Right cardiac atrium (tissue), 5 donors: Measurements from ENCODE around the gene SPAG8. TPM values are rescaled to one million over a fixed set of nuclear protein-coding genes. Genes with fewer than 3 reads are reported as not detected.

Experiments used
- ATAC-seq, 2 donors: fragments of 200-7000 bp; cut with Tn5 transposase; one replicate each; pipeline versions ENCODE4 v1.8.0 to v1.9.1; 2020; ENCODE audit warnings: moderate library complexity in 2 of 2, mild to moderate bottlenecking in 1 of 2
- DNase-seq, 3 donors: peaks; one replicate each; pipeline ENCODE4 v3.0.0-alpha.2; 2020
- H3K27ac ChIP-seq: one replicate; pipeline ENCODE4 v1.5.1; 2013; ENCODE audit warnings: mild to moderate bottlenecking, low read length, control low read depth, moderate library complexity
- H3K27me3 ChIP-seq: one replicate; pipeline ENCODE4 v1.6.1; 2013; ENCODE audit not compliant: control insufficient read depth, insufficient read depth
- H3K4me1 ChIP-seq: one replicate; pipeline ENCODE4 v1.6.1; 2013; ENCODE audit warnings: low read length; ENCODE audit not compliant: control insufficient read depth, insufficient read depth
- H3K4me3 ChIP-seq: one replicate; pipeline ENCODE4 v1.5.1; 2013; ENCODE audit warnings: low read length, control low read depth
- H3K9me3 ChIP-seq: one replicate; pipeline ENCODE4 v1.6.1; 2013; ENCODE audit warnings: low read length; ENCODE audit not compliant: control insufficient read depth
- WGBS: extraction: QIAGEN DNeasy Blood & Tissue Kit; methylation state at CpG from one replicate; pipeline ENCODE4 v1.1.7; 2013; 5-methylcytosine and 5-hydroxymethylcytosine counted together
- intact Hi-C, 4 donors: fragments of 100-400 bp; cut with DNase I; formaldehyde crosslinking; loops; one replicate each; pipeline versions ENCODE4 v1.11.0 to v1.14.0; 2022 to 2023
- polyA plus RNA-seq: library from polyadenylated mRNA; stranded (reverse); fragments of 200-250 nt; gene quantifications from one replicate; pipeline ENCODE4 v1.2.3, GENCODE V29; 2013
- total RNA-seq, 4 donors: library from RNA; stranded (reverse); fragmentation: NEBNext Ultra II Directional; extraction: Animal tissue kit (Norgen Biotek cat#: 25700); gene quantifications; one replicate each; pipeline ENCODE4 v1.2.1, GENCODE V29; 2021
- donor health status: healthy with polysubstance abuse.
- donor health status: DM: no; HTN: yes; CAD: no.
- donor health status: DM: no; HTN: no; CAD: no.
- donor health status: DM: no; HTN: yes; CAD: no; lungs with severe emphysema.
- donor health status: DM: yes; HTN: yes; CAD: no.

SPAG8 gene
- total and polyA plus RNA-seq, 5 donors = 2.6 to 6.0 (median 5.2) TPM

GRCh38 chr9:35835766-35836165, 23.7 kb upstream of the SPAG8 start:
- intact Hi-C loops = no loop called here
- ATAC-seq = no peak
- no peak overlapping the region for H3K4me3 ChIP-seq
- no peaks in the 10 kb centered on the region for H3K27me3 ChIP-seq
- no peak overlapping the region for H3K27ac ChIP-seq
- H3K4me1 ChIP-seq = peaks cover 15% of the 10 kb centered on the region
- WGBS = 88% methylated on average over 2 of the region's 2 CpGs
- no peak for DNase-seq
- no peaks in the 10 kb centered on the region for H3K9me3 ChIP-seq

GRCh38 chr9:35835216-35835632, 23.2 kb upstream of the SPAG8 start:
- no peak overlapping the region for H3K27ac ChIP-seq
- WGBS = over 99% methylated on average over 3 of the region's 3 CpGs
- H3K4me3 ChIP-seq = no peak overlapping the region
- intact Hi-C loops = no loop called here
- DNase-seq (no peak), ATAC-seq (no peak)
- H3K9me3 ChIP-seq = no peaks in the 10 kb centered on the region
- peaks cover 15% of the 10 kb centered on the region for H3K4me1 ChIP-seq
- no peaks in the 10 kb centered on the region for H3K27me3 ChIP-seq

GRCh38 chr9:35834260-35835215, 22.5 kb upstream of the SPAG8 start:
- intact Hi-C loops = no loop called here
- H3K4me1 ChIP-seq = peaks cover 15% of the 10 kb centered on the region
- no peak for ATAC-seq
- DNase-seq = no peak
- WGBS = 78% methylated on average over 14 of the region's 14 CpGs
- H3K9me3 ChIP-seq = no peaks in the 10 kb centered on the region
- H3K27me3 ChIP-seq = no peaks in the 10 kb centered on the region
- no peak overlapping the region for H3K4me3 ChIP-seq
- H3K27ac ChIP-seq = no peak overlapping the region

GRCh38 chr9:35832814-35833213, 20.8 kb upstream of the SPAG8 start:
- DNase-seq (no peak), ATAC-seq (no peak)
- H3K9me3 ChIP-seq = no peaks in the 10 kb centered on the region
- H3K4me3 ChIP-seq = no peak overlapping the region
- WGBS = 80% methylated on average over 5 of the region's 5 CpGs
- intact Hi-C loops = no loop called here
- H3K27me3 ChIP-seq = no peaks in the 10 kb centered on the region
- no peak overlapping the region for H3K27ac ChIP-seq
- H3K4me1 ChIP-seq = peaks cover 15% of the 10 kb centered on the region

GRCh38 chr9:35831040-35831439, 19.0 kb upstream of the SPAG8 start:
- Histone ChIP-seq H3K4me1 (peaks cover 15% of the 10 kb centered on the region), H3K27ac (no peak overlapping the region), H3K27me3 (no peaks in the 10 kb centered on the region), H3K9me3 (no peaks in the 10 kb centered on the region), H3K4me3 (no peak overlapping the region)
- intact Hi-C loops = no loop called here
- ATAC-seq = no peak
- WGBS = 77% methylated on average over 4 of the region's 4 CpGs
- no peak for DNase-seq

GRCh38 chr9:35829764-35830096, 17.7 kb upstream of the SPAG8 start:
- DNase-seq (peak in 1 of 3 donors; percentile 68), ATAC-seq (no peak)
- H3K27ac ChIP-seq = peak overlapping the region; percentile 86
- peaks cover 15% of the 10 kb centered on the region for H3K4me1 ChIP-seq
- H3K27me3 ChIP-seq = no peaks in the 10 kb centered on the region
- WGBS = 43% methylated on average over 2 of the region's 2 CpGs
- no peaks in the 10 kb centered on the region for H3K9me3 ChIP-seq
- intact Hi-C loops = loop anchor here in 2 of 4 donors (1.0 to 10.0 kb wide), 3 partner anchors 16 to 185 kb away; partner anchors contain the start of gene NPR2 (in 1 of the 2)
- H3K4me3 ChIP-seq = peak overlapping the region; percentile 77

- no peaks in the 10 kb centered on the region for H3K9me3 ChIP-seq
- H3K4me1 ChIP-seq = peaks cover 13% of the 10 kb centered on the region
- peak; percentile 97 to 100 (median 98) for DNase-seq
- peak within 1 kb of the TSS; percentile 77 for H3K4me3 ChIP-seq
- intact Hi-C loops = loop anchor here in 2 of 4 donors (1.0 to 10.0 kb wide), 3 partner anchors 16 to 184 kb away; partner anchors contain the start of gene NPR2 (in 1 of the 2)
- peak within 1 kb of the TSS; percentile 86 for H3K27ac ChIP-seq
- WGBS = 1% methylated on average over 53 of the region's 53 CpGs
- no peaks in the 10 kb centered on the region for H3K27me3 ChIP-seq
- peak; percentile 92 for ATAC-seq
These were observed 17.2 kb upstream of the SPAG8 start, which contains the start of gene TMEM8B for GRCh38 chr9:35829084-35829763. Gene TMEM8B, plus strand, starts transcription at chr9:35829228. Its CDS starts 220 bp downstream, at chr9:35829448.

GRCh38 chr9:35828716-35829083, 16.6 kb upstream of the SPAG8 start, which contains the start of gene FAM221B:
Gene FAM221B, minus strand, starts transcription at chr9:35828732. Its CDS starts 2,571 bp downstream, at chr9:35826161.
- ATAC-seq (no peak), DNase-seq (peak in 2 of 3 donors; percentile 42 to 80)
- Histone ChIP-seq H3K4me1 (peaks cover 10% of the 10 kb centered on the region), H3K27ac (peak within 1 kb of the TSS; percentile 86), H3K27me3 (no peaks in the 10 kb centered on the region), H3K9me3 (no peaks in the 10 kb centered on the region), H3K4me3 (peak within 1 kb of the TSS; percentile 77)
- intact Hi-C loops = loop anchor here in 2 of 4 donors (1.0 to 10.0 kb wide), 3 partner anchors 17 to 184 kb away; partner anchors contain the start of gene NPR2 (in 1 of the 2)
- 1% methylated on average over 21 of the region's 21 CpGs for WGBS

GRCh38 chr9:35827486-35827885, 15.4 kb upstream of the SPAG8 start:
- Histone ChIP-seq H3K4me3 (no peak overlapping the region), H3K27me3 (no peaks in the 10 kb centered on the region), H3K4me1 (peaks cover 4% of the 10 kb centered on the region), H3K9me3 (no peaks in the 10 kb centered on the region), H3K27ac (no peak overlapping the region)
- WGBS = 86% methylated on average over 3 of the region's 3 CpGs
- DNase-seq = no peak
- intact Hi-C loops = loop anchor here in 2 of 4 donors (2.0 to 10.0 kb wide), 3 partner anchors 35 to 183 kb away; partner anchors contain the start of gene NPR2 (in 1 of the 2)
- ATAC-seq = no peak

GRCh38 chr9:35826071-35826701, 14.1 kb upstream of the SPAG8 start:
- no peak overlapping the region for H3K4me3 ChIP-seq
- intact Hi-C loops = loop anchor here in 2 of 4 donors (2.0 to 10.0 kb wide), 3 partner anchors 34 to 181 kb away; partner anchors contain the start of gene NPR2 (in 1 of the 2)
- no peaks in the 10 kb centered on the region for H3K9me3 ChIP-seq
- WGBS = 23% methylated on average over 4 of the region's 4 CpGs
- H3K27me3 ChIP-seq = no peaks in the 10 kb centered on the region
- ATAC-seq (peak; percentile 51 to 63), DNase-seq (no peak)
- peaks cover 3% of the 10 kb centered on the region for H3K4me1 ChIP-seq
- no peak overlapping the region for H3K27ac ChIP-seq
